Measurements from ENCODE around the gene DHRS12.

- TF ChIP-seq CTCF (IDR thresholded peaks at IDR 0.05; ENCODE audit: low read depth, low read length) (no peak), EZH2phosphoT487 (IDR thresholded peaks at IDR 0.05; ENCODE audit: low read depth) (no peak)
These were observed 12.8 kb upstream of the DHRS12 start for GRCh38 chr13:51816604-51817249.

Measured in OCI-LY3 (cell line).